ENCODE results near the gene CLDN7. TPM values are rescaled to one million over a fixed set of nuclear protein-coding genes. Genes with fewer than 3 reads are reported as not detected.

The CLDN7 gene
- total RNA-seq, 1 donor from 2014 or later = 248 TPM

DNA sequence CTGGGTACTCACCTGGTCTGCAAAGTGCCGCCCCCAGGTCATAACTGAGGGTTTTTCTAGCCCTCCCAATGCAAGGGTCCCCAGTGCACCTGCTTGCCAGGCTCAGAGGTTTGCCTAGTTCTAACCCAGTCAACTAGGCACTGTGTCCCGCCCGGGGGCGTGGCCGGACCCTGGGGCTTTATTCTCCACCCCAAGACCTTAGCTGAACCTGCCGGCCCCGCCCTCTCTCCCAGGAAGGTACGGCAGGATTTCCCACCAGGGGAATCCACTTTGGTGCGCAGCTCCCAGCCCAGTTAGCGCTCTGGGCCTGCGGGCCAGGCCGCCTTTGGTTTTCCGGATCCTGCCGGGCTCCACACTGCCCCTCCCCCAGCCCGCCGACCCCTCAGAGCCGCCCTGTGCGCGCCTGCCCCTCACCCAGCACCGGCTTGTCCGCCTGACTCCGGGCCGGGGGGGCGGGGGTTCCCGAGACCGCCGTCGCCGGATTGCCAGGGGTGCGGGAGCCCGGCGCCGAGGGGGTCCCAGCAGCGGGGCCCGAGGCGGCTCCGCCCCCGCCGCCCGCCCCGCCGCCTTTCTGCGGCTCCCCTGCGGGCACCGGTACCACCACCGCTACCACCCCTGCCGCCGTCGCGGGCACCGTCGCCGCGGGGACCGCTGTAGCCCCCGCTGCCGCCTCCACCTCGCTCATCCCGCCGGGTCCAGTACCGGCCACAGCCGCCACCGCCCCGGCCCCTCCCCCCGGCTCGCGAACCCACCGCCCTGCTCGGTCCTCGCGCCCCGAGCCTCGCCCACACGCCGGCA, 31.7 kb upstream of the CLDN7 start:
- no peak overlapping the region for H3K4me3 ChIP-seq (ENCODE audit: low read depth, low read length)
- no peaks in the 10 kb centered on the region for H3K36me3 ChIP-seq (ENCODE audit: control insufficient read depth, insufficient read depth, low read length)
- peaks cover 54% of the 10 kb centered on the region for H3K27me3 ChIP-seq (ENCODE audit: control insufficient read depth, insufficient read depth, low read length)
- no peak for DNase-seq (ENCODE audit: low read depth)
- TF ChIP-seq CTCF (IDR thresholded peaks at IDR 0.05; ENCODE audit: insufficient read depth, low read length, poor library complexity, severe bottlenecking) = no peak

GRCh38 chr17:7293159-7293558, 30.9 kb upstream of the CLDN7 start:
- H3K27me3 ChIP-seq (ENCODE audit: control insufficient read depth, insufficient read depth, low read length) = peaks cover 59% of the 10 kb centered on the region
- no peak for TF ChIP-seq CTCF (IDR thresholded peaks at IDR 0.05; ENCODE audit: insufficient read depth, low read length, poor library complexity, severe bottlenecking)
- no peaks in the 10 kb centered on the region for H3K36me3 ChIP-seq (ENCODE audit: control insufficient read depth, insufficient read depth, low read length)
- H3K4me3 ChIP-seq (ENCODE audit: low read depth, low read length) = no peak overlapping the region
- no peak for DNase-seq (ENCODE audit: low read depth)

DNA sequence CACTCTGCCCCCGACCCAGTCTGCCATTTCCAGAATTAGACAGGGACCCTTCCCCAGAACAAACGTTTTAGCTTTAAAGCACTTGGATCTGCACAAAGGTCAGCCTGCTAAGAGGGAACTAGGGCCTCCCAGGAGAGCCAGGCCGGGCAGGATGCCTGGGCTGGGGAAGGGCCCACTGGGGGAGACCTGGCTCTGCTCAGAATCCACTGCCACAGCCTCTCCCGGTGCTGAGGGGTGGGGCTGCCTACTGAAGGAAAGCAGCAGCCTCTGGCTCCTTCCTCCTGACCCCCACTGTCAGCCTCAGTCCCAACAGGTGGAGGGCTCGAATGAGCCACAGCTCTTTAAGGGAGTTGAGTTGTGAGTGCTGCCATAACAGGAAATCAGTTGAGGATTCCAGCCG, 30.5 kb upstream of the CLDN7 start:
- TF ChIP-seq CTCF (IDR thresholded peaks at IDR 0.05; ENCODE audit: insufficient read depth, low read length, poor library complexity, severe bottlenecking) = no peak
- Histone ChIP-seq H3K27me3 (ENCODE audit: control insufficient read depth, insufficient read depth, low read length) (peaks cover 61% of the 10 kb centered on the region), H3K4me3 (ENCODE audit: low read depth, low read length) (no peak overlapping the region), H3K36me3 (ENCODE audit: control insufficient read depth, insufficient read depth, low read length) (no peaks in the 10 kb centered on the region)
- no peak for DNase-seq (ENCODE audit: low read depth)

DNA sequence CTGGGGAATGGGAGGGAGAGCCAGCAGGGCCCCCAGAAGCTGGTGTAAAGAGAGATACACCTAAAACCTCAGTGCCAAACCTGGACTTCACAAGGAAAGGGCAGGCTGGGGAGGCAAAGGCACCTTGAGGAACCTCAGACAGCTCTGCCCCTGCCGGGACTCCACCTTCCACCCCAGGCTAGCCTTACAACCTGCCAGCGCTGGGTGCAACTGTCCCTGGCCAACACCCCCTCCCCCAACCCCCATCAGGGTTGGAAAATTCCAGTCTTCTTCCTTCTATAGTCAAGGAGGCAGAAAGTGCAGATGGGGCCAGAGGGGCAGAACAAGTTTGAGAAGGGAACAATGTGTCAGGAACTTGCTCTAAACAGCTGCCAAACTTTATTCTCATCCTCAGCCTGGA, 29.9 kb upstream of the CLDN7 start:
- no peak for DNase-seq (ENCODE audit: low read depth)
- Histone ChIP-seq H3K4me3 (ENCODE audit: low read depth, low read length) (no peak overlapping the region), H3K27me3 (ENCODE audit: control insufficient read depth, insufficient read depth, low read length) (peaks cover 63% of the 10 kb centered on the region), H3K36me3 (ENCODE audit: control insufficient read depth, insufficient read depth, low read length) (no peaks in the 10 kb centered on the region)
- no peak for TF ChIP-seq CTCF (IDR thresholded peaks at IDR 0.05; ENCODE audit: insufficient read depth, low read length, poor library complexity, severe bottlenecking)

DNA sequence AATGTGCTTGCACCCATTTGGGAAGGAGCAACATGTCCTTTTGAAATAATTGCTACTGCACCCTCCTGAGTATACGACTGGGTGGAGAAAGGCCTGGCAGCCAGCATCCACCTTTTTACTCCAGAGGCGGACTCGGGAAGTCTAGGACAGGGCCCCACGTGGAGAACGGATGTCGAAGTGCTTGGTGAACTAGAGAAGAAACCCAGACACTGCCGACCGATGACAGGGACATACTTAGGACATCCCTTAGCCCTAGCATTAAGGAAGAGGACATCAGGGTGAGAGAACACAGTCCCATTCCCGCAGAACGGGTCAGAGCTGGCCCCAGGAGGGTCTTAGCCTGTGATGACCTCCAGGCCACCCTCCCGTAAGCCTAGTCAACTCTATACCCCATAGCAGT, 28.4 kb upstream of the CLDN7 start:
- no peak for TF ChIP-seq CTCF (IDR thresholded peaks at IDR 0.05; ENCODE audit: insufficient read depth, low read length, poor library complexity, severe bottlenecking)
- no peaks in the 10 kb centered on the region for H3K36me3 ChIP-seq (ENCODE audit: control insufficient read depth, insufficient read depth, low read length)
- H3K4me3 ChIP-seq (ENCODE audit: low read depth, low read length) = no peak overlapping the region
- H3K27me3 ChIP-seq (ENCODE audit: control insufficient read depth, insufficient read depth, low read length) = peaks cover 69% of the 10 kb centered on the region
- no peak for DNase-seq (ENCODE audit: low read depth)

- Histone ChIP-seq H3K36me3 (ENCODE audit: control insufficient read depth, insufficient read depth, low read length) (no peaks in the 10 kb centered on the region), H3K4me3 (ENCODE audit: low read depth, low read length) (no peak overlapping the region), H3K27me3 (ENCODE audit: control insufficient read depth, insufficient read depth, low read length) (peaks cover 68% of the 10 kb centered on the region)
- DNase-seq (ENCODE audit: low read depth) = no peak
- no peak for TF ChIP-seq CTCF (IDR thresholded peaks at IDR 0.05; ENCODE audit: insufficient read depth, low read length, poor library complexity, severe bottlenecking)
These were observed 27.9 kb upstream of the CLDN7 start for GRCh38 chr17:7290166-7290565.
